ENCODE measurements around the gene HOXA6.
A peak's percentile ranks its signal among the peaks of the same experiment; 100 is the strongest.

Gene HOXA6

DNA sequence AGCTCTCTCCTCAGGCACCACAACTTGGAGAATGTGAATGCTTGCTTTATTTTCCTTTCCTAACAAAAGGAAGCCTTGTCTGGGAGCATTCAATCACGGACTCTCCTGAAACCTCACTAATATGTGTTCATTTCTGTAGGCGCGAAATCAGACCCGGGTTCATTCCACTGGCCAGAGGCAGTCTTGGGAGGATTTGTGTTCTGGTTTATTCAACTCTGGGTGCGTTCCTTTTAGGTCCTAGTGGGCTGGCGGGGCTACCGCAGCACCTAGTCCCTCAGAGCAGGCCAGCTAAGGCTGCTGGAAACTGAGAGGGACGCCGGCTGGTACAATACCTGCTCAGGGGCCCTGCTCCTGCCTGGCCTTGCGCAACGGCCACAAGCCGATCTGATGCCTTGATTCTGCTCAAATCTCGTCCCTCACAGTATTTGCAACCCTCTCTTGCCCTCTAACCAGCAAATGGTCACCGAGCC, 24.5 kb downstream of the HOXA6 start:
- peak overlapping the region; percentile 61 for H3K27ac ChIP-seq (ENCODE audit: low read depth, low read length)
- H3K27me3 ChIP-seq (ENCODE audit: control insufficient read depth in 5 of 5, insufficient read depth in 4 of 5, low read length in 5 of 5), result no peaks in the 10 kb centered on the region
- H3K4me3 ChIP-seq (ENCODE audit: low read depth in 1 of 5, low read length in 5 of 5), result no peak overlapping the region
- H3K36me3 ChIP-seq (ENCODE audit: control insufficient read depth in 5 of 5, insufficient read depth in 5 of 5, low read length in 5 of 5), result peaks cover 5 to 28% (median 19%) of the 10 kb centered on the region in 5 donors
- no peak overlapping the region for H3K9ac ChIP-seq (ENCODE audit: low read length in 5 of 5)
- H3K4me1 ChIP-seq (ENCODE audit: control insufficient read depth in 5 of 5, insufficient read depth in 5 of 5, low read length in 5 of 5), result peaks cover 10 to 92% (median 68%) of the 10 kb centered on the region in 5 donors
- H3K9me3 ChIP-seq (ENCODE audit: control insufficient read depth in 5 of 5, low read length in 5 of 5), result no peaks in the 10 kb centered on the region

DNA sequence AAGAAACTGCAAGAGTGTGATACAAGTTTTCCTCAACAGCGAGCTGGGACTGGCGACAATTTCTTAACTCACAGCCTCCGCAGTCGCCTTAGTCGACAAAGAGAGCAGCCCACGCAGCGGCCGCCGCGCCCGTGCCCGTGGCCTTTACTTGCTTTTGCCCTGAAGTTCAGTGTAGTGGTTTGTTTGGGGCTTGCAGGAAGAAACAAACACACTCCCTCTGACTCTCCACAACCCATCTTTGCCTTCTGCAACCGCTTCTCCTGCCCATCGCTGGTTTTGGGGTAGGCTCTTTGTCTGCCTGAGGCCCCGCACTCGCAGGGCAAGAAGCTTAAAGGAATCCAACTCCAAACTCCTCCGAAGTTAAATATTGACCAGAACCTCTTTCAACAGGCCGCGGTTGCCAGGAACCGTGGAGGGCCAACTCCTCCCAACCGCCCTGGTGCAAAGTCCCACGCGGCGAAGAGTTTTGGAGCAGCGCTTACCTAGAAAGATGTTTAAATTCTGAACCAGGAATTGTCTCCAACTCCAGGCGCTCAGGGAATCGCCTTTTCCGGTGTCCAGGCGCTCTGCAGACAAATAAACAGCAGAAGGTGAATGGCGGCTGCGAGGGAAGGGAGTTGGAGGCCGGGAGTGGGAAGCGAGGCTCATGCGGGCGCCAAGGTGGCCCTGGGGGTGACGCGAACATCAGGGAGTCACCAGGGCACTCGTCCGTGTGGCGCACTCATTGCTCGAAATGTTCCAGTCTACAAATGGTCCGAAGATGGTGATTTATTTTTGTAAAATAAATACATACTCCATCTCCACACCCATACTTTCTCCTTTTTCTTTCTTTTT, 25.3 kb downstream of the HOXA6 start:
- Histone ChIP-seq H3K27ac (ENCODE audit: low read depth, low read length) (peak overlapping the region; percentile 61), H3K4me3 (ENCODE audit: low read depth in 1 of 5, low read length in 5 of 5) (peak overlapping the region in 1 of 5 donors; percentile 17), H3K36me3 (ENCODE audit: control insufficient read depth in 5 of 5, insufficient read depth in 5 of 5, low read length in 5 of 5) (peaks cover 5 to 28% (median 19%) of the 10 kb centered on the region in 5 donors), H3K27me3 (ENCODE audit: control insufficient read depth in 5 of 5, insufficient read depth in 4 of 5, low read length in 5 of 5) (no peaks in the 10 kb centered on the region), H3K9me3 (ENCODE audit: control insufficient read depth in 5 of 5, low read length in 5 of 5) (no peaks in the 10 kb centered on the region), H3K4me1 (ENCODE audit: control insufficient read depth in 5 of 5, insufficient read depth in 5 of 5, low read length in 5 of 5) (peaks cover 7 to 92% (median 63%) of the 10 kb centered on the region in 5 donors), H3K9ac (ENCODE audit: low read length in 5 of 5) (no peak overlapping the region)

DNA sequence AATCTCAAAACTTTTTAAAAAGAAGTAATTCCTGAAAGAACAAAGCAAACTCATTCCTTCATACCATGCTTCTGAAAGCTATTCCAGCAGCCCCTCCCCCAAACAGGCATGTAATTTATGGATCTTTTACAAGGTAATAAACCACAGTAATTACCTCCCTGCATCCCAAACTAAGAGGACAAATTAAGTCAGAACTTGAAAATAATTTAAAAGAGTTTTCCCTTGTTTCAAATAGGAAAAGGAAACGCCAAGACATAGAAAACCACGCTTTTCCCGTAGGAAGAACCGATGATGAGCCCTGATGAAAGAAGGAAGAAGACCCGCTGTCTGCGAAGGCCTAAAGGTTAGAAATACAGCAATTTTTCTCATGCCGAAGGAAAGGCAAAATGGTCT, 25.9 kb downstream of the HOXA6 start:
- H3K9me3 ChIP-seq (ENCODE audit: control insufficient read depth in 5 of 5, low read length in 5 of 5), result no peaks in the 10 kb centered on the region
- H3K36me3 ChIP-seq (ENCODE audit: control insufficient read depth in 5 of 5, insufficient read depth in 5 of 5, low read length in 5 of 5), result peaks cover 5 to 28% (median 19%) of the 10 kb centered on the region in 5 donors
- H3K4me3 ChIP-seq (ENCODE audit: low read depth in 1 of 5, low read length in 5 of 5), result peak overlapping the region in 1 of 5 donors; percentile 17
- H3K4me1 ChIP-seq (ENCODE audit: control insufficient read depth in 5 of 5, insufficient read depth in 5 of 5, low read length in 5 of 5), result peaks cover under 1 to 92% (median 63%) of the 10 kb centered on the region in 5 donors
- H3K27ac ChIP-seq (ENCODE audit: low read depth, low read length), result peak overlapping the region; percentile 61
- no peak overlapping the region for H3K9ac ChIP-seq (ENCODE audit: low read length in 5 of 5)
- no peaks in the 10 kb centered on the region for H3K27me3 ChIP-seq (ENCODE audit: control insufficient read depth in 5 of 5, insufficient read depth in 4 of 5, low read length in 5 of 5)

DNA sequence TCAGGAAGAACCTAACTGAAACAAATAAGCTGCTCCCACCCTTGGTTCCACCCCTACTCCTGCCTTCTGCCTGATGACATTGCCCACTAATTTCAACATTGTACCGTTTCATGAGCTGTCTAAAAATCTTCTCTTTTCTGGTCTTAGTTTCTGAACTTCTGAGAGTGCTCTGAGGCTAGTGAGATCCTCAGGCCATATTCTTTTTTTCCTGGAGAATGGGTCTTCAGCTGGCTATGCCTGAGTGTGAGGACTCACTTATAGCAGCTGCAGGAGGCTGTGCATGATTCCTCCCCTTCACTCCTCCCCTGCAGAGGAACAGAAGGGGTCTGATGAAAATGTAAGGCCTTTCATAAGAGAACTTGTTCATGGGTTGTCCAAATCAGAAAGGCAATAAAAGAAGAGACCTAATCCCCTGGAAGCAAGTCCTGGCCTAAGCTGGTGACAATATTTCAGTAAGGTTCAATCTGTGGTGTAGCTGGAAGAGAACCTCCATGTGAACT, 28.1 kb downstream of the HOXA6 start:
- Histone ChIP-seq H3K4me1 (ENCODE audit: control insufficient read depth in 5 of 5, insufficient read depth in 5 of 5, low read length in 5 of 5) (peaks cover under 1 to 94% (median 59%) of the 10 kb centered on the region in 5 donors), H3K9ac (ENCODE audit: low read length in 5 of 5) (peak overlapping the region in 1 of 5 donors; percentile 26), H3K36me3 (ENCODE audit: control insufficient read depth in 5 of 5, insufficient read depth in 5 of 5, low read length in 5 of 5) (peaks cover 5 to 28% (median 15%) of the 10 kb centered on the region in 5 donors), H3K9me3 (ENCODE audit: control insufficient read depth in 5 of 5, low read length in 5 of 5) (no peaks in the 10 kb centered on the region), H3K4me3 (ENCODE audit: low read depth in 1 of 5, low read length in 5 of 5) (no peak overlapping the region), H3K27ac (ENCODE audit: low read depth, low read length) (peak overlapping the region; percentile 80), H3K27me3 (ENCODE audit: control insufficient read depth in 5 of 5, insufficient read depth in 4 of 5, low read length in 5 of 5) (no peaks in the 10 kb centered on the region)

DNA sequence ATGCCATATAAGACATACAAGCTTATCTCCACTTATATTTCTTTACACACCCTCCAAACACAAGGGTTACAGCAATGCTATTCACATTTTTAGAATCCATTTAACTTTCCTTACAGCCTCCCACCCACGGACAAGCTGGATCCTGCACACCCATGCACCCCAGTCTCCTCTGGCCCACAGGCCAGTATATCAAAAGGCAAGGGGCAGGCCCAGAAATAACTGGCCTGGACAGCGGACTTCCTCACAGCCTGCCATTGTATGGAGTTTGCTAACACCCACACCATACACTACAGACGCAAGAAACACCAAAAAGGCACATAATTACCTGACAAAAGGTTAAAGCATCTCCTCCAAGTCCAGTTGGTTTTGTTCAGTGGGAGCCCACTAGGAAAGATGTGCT, 29.0 kb downstream of the HOXA6 start:
- H3K36me3 ChIP-seq (ENCODE audit: control insufficient read depth in 5 of 5, insufficient read depth in 5 of 5, low read length in 5 of 5), result peaks cover 5 to 20% (median 12%) of the 10 kb centered on the region in 5 donors
- peak overlapping the region in 1 of 5 donors; percentile 10 for H3K9ac ChIP-seq (ENCODE audit: low read length in 5 of 5)
- peaks cover 2 to 92% (median 58%) of the 10 kb centered on the region in 5 donors for H3K4me1 ChIP-seq (ENCODE audit: control insufficient read depth in 5 of 5, insufficient read depth in 5 of 5, low read length in 5 of 5)
- H3K9me3 ChIP-seq (ENCODE audit: control insufficient read depth in 5 of 5, low read length in 5 of 5), result no peaks in the 10 kb centered on the region
- no peaks in the 10 kb centered on the region for H3K27me3 ChIP-seq (ENCODE audit: control insufficient read depth in 5 of 5, insufficient read depth in 4 of 5, low read length in 5 of 5)
- peak overlapping the region; percentile 80 for H3K27ac ChIP-seq (ENCODE audit: low read depth, low read length)
- H3K4me3 ChIP-seq (ENCODE audit: low read depth in 1 of 5, low read length in 5 of 5), result peak overlapping the region in 4 of 5 donors; percentile 35 to 53 (median 46)

DNA sequence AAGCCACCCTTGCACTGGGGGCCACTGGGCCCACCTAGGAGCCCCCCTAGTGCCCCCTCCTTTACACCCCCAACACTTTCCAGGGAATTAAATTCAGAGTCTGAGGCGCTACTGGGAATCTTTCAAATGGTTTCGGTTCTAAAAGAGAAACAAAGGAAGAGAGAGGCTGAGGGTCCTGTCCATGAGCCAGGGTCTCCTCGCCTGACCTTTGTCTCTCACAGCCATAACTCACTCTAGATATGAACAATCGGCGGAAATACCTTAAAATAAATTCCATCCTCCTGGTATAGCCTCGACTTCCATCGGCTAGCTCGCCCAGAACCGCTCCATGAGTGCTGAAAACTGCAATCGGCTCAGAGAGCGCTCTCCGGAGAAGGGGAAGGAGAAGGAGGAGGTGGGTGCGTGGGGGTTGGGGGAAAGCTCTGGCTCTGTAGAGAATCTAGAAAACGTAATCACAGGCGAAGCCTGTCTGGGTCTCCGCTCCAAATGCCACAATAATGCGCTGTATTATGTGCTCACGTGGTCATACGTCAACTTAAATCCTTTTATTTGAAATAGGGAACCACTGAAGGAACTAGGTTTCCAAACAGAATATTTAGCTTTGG, 29.6 kb downstream of the HOXA6 start:
- no peaks in the 10 kb centered on the region for H3K9me3 ChIP-seq (ENCODE audit: control insufficient read depth in 5 of 5, low read length in 5 of 5)
- peak overlapping the region in 1 of 5 donors; percentile 52 for H3K9ac ChIP-seq (ENCODE audit: low read length in 5 of 5)
- peak overlapping the region; percentile 80 for H3K27ac ChIP-seq (ENCODE audit: low read depth, low read length)
- H3K27me3 ChIP-seq (ENCODE audit: control insufficient read depth in 5 of 5, insufficient read depth in 4 of 5, low read length in 5 of 5), result no peaks in the 10 kb centered on the region
- H3K4me1 ChIP-seq (ENCODE audit: control insufficient read depth in 5 of 5, insufficient read depth in 5 of 5, low read length in 5 of 5), result peaks cover 4 to 92% (median 61%) of the 10 kb centered on the region in 5 donors
- H3K36me3 ChIP-seq (ENCODE audit: control insufficient read depth in 5 of 5, insufficient read depth in 5 of 5, low read length in 5 of 5), result peaks cover 5 to 15% (median 9%) of the 10 kb centered on the region in 5 donors
- H3K4me3 ChIP-seq (ENCODE audit: low read depth in 1 of 5, low read length in 5 of 5), result peak overlapping the region in 4 of 5 donors; percentile 25 to 53 (median 46)

DNA sequence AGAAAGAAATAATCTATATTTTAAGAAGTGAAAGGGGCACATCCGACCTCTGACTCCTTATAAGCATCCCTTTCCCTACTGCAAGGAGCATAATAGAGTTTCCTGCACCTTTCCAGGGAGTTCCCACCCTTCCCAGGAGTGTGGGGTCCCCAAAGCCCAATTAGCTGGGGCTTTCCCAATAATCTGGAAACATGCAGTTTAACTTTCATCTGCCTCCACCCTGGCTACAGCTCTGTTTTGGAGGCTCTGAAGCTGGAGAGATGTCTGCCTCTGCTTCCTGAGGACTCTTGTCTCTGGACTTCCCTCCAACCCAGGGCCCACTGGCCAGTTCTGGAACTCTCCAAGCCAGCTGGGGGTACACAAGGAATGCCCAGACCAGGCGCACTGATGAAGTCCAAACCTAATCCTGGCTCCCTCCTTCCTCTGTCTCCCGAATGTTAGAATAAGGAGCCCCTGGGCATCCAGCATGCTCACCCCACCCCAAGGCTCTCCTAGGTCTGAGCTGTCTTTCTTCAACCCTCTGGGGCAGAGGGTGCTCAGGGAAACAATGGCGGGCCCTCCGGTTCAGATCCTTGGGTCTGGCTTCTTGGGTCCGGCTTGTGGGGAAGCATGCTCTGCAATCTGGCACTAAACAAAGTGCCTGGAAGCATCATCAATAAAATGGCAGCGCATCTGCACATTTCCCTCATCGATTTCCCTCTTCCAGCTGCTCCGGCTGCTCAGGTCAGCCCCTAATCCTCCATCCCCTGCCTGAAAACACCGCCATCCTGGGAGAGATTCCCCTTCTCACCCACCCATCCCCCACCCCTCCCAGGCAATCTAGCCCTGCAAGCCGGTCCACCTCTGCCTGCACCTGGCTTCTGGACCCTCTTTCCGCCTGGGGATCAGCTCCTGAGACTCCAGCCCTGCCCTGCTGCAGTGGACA, 30.4 kb downstream of the HOXA6 start:
- peak overlapping the region in 1 of 5 donors; percentile 66 for H3K9ac ChIP-seq (ENCODE audit: low read length in 5 of 5)
- H3K36me3 ChIP-seq (ENCODE audit: control insufficient read depth in 5 of 5, insufficient read depth in 5 of 5, low read length in 5 of 5), result peaks cover 4 to 8% (median 5%) of the 10 kb centered on the region in 5 donors
- peak overlapping the region in 3 of 5 donors; percentile 25 to 53 (median 47) for H3K4me3 ChIP-seq (ENCODE audit: low read depth in 1 of 5, low read length in 5 of 5)
- no peaks in the 10 kb centered on the region for H3K27me3 ChIP-seq (ENCODE audit: control insufficient read depth in 5 of 5, insufficient read depth in 4 of 5, low read length in 5 of 5)
- peak overlapping the region; percentile 80 for H3K27ac ChIP-seq (ENCODE audit: low read depth, low read length)
- H3K9me3 ChIP-seq (ENCODE audit: control insufficient read depth in 5 of 5, low read length in 5 of 5), result no peaks in the 10 kb centered on the region
- H3K4me1 ChIP-seq (ENCODE audit: control insufficient read depth in 5 of 5, insufficient read depth in 5 of 5, low read length in 5 of 5), result peaks cover 5 to 92% (median 69%) of the 10 kb centered on the region in 5 donors

DNA sequence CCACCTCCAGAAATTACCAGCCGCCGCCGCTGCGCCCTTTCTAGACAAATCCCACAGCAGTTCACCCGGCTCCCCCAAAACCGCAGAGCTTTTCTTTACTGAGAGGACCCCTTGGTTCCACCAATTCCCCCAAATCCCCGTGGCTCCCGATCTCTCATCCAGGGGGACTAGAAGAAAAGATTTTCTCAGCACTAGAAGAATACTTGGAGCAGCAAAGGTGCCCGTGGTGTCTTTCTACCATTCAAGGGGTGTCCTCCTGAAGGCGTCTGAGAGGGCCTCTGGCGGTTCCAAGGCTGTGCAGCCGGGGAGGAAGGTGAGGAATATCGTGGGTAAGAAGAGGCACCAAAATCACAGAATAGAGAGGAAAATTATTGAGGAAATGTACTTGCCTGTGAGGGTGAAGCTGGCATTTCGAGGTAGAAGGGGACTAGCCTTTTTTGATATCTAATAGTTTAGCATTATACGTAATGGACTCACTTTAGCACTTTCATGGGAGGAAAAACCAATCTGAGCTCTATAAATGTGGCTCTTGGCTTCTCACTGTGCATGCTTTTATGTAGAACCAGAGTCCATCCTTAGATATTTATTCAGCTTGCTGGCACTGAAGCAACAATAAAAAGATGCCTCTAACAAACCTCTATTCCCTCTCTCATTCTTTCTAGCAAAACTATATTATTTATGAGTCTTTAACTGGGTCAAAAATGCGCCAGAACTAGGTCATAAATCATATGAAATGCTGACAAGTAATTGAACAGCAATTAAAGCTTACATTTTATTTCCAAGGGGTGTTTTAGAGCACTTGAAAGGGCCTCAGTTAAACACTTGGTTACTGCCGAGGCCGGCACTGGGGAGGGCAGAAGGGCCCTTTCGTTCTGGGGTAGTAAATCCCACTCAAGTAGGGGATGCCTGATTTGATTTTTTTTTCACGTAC, 31.3 kb downstream of the HOXA6 start:
- Histone ChIP-seq H3K27ac (ENCODE audit: low read depth, low read length) (peak overlapping the region; percentile 80), H3K36me3 (ENCODE audit: control insufficient read depth in 5 of 5, insufficient read depth in 5 of 5, low read length in 5 of 5) (peaks cover 0 to 3% (median under 1%) of the 10 kb centered on the region in 5 donors), H3K27me3 (ENCODE audit: control insufficient read depth in 5 of 5, insufficient read depth in 4 of 5, low read length in 5 of 5) (no peaks in the 10 kb centered on the region), H3K9ac (ENCODE audit: low read length in 5 of 5) (peak overlapping the region in 3 of 5 donors; percentile 17 to 71 (median 68)), H3K4me1 (ENCODE audit: control insufficient read depth in 5 of 5, insufficient read depth in 5 of 5, low read length in 5 of 5) (peaks cover 10 to 92% (median 74%) of the 10 kb centered on the region in 5 donors), H3K9me3 (ENCODE audit: control insufficient read depth in 5 of 5, low read length in 5 of 5) (no peaks in the 10 kb centered on the region), H3K4me3 (ENCODE audit: low read depth in 1 of 5, low read length in 5 of 5) (peak overlapping the region in 4 of 5 donors; percentile 27 to 54 (median 46))
